ENCODE measurements around the gene SLC22A6. TPM values are rescaled to one million over a fixed set of nuclear protein-coding genes. Genes with fewer than 3 reads are reported as not detected.

SLC22A6 gene
- total RNA-seq, 4 donors from 2014 or later = not detected

DNA sequence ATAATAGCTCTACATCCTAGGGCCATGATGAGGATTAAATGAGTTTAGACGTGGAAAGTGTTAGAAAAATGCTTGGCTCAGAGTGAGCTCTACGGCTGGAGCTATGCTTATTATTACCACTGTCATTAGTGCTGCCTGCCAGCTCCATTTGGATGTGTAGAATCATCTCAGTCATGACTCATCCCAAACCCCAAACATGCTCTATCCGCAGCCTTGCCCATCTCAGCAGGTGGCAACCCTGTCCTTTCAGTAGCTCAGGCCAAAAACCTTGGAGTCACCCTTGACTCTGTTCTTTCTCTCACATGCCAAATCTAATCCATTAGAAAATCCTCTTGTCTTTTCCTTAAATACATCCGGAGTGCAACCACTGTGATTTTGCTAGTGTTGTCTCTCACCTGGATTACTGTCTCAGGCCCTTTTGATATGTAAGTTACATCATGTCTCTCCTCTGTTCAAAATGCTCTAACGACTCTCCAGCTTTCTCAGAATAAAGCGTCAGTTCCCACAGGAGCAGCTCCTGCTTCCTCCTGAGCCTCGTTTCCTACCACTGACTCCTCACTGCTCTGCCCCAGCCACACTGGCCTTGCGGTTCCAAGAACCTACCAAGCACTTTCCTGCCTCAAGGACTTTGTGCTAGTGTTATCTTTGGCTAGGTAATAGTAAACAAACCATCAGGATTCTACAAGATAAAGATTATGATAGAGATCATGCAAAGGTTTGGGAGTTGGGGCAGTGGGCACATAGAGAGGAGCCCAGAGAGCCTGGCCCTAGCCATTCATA lies 53.1 kb downstream of the SLC22A6 start:
- TF ChIP-seq, protein P1, sequence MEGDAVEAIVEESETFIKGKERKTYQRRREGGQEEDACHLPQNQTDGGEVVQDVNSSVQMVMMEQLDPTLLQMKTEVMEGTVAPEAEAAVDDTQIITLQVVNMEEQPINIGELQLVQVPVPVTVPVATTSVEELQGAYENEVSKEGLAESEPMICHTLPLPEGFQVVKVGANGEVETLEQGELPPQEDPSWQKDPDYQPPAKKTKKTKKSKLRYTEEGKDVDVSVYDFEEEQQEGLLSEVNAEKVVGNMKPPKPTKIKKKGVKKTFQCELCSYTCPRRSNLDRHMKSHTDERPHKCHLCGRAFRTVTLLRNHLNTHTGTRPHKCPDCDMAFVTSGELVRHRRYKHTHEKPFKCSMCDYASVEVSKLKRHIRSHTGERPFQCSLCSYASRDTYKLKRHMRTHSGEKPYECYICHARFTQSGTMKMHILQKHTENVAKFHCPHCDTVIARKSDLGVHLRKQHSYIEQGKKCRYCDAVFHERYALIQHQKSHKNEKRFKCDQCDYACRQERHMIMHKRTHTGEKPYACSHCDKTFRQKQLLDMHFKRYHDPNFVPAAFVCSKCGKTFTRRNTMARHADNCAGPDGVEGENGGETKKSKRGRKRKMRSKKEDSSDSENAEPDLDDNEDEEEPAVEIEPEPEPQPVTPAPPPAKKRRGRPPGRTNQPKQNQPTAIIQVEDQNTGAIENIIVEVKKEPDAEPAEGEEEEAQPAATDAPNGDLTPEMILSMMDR (IDR thresholded peaks at IDR 0.05) = no peak
- no peak for TF ChIP-seq POLR2A (IDR thresholded peaks at IDR 0.05)
- H3K4me1 ChIP-seq = peaks cover 0 to 13% (median 0%) of the 10 kb centered on the region in 3 donors
- WGBS, 2 donors = 41 to 49% methylated on average over 7 to 8 of the region's 8 CpGs
- no peak for DNase-seq
- no peaks in the 10 kb centered on the region for H3K36me3 ChIP-seq
- no peak overlapping the region for H3K4me3 ChIP-seq
- H3K9me3 ChIP-seq = no peaks in the 10 kb centered on the region
- H3K27ac ChIP-seq = no peak overlapping the region
- peaks cover 0 to 33% (median 8%) of the 10 kb centered on the region in 4 donors for H3K27me3 ChIP-seq
- intact Hi-C loops (cut with DNase I) = no loop called here

DNA sequence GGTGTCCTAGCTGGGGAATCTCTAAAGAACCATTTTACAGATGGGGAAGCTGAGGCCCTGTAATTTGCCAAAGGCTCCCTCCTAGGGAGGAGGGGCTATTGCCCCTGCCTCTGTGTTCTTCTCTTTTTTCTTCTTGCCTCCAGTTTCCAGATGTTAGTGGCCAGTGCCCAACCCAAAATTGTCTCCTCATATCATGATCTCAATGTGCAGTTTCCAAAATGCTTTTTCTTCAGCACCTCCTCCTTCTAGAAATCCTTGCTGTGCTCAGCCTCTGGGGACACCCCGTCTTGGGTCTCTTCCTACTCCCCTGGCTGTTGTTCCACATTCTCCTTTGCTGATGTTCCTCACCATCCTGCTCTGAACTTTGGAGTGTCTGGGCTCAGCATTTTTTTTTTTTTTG lies 54.1 kb downstream of the SLC22A6 start:
- no peaks in the 10 kb centered on the region for H3K9me3 ChIP-seq
- intact Hi-C loops (cut with DNase I) = no loop called here
- no peak for DNase-seq
- H3K27ac ChIP-seq = no peak overlapping the region
- no peak for TF ChIP-seq POLR2A (IDR thresholded peaks at IDR 0.05)
- TF ChIP-seq, protein P1 (IDR thresholded peaks at IDR 0.05) = no peak
- peaks cover 6 to 43% (median 18%) of the 10 kb centered on the region in 4 donors for H3K27me3 ChIP-seq
- no peak overlapping the region for H3K4me3 ChIP-seq
- WGBS, 2 donors = 18 to 52% methylated on average over 1 of the region's 1 CpG
- no peaks in the 10 kb centered on the region for H3K36me3 ChIP-seq
- H3K4me1 ChIP-seq = peaks cover 0 to 23% (median 10%) of the 10 kb centered on the region in 3 donors

DNA sequence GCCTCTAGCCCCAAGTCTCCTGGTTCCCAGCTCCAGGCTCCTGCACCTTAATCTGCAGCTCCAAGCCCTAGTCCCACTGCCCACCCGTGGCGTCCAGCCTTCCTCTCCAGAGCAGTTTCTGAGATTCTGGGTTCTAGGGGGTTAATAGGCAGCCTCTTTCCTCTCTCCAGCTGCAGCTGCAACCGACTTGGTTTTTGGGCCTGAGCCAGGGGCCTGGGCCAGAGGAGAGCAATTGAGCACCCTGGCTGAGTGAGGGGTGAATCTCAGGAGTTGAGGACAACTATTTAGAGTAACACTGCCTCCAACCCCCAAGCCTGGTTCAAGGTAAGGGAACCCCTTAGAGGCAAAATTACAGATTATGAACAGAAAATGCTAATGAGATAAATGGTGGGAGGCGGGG lies 54.6 kb downstream of the SLC22A6 start:
- no peak for DNase-seq
- H3K36me3 ChIP-seq = no peaks in the 10 kb centered on the region
- no peak for TF ChIP-seq POLR2A (IDR thresholded peaks at IDR 0.05)
- TF ChIP-seq, protein P1 (IDR thresholded peaks at IDR 0.05) = no peak
- no peak overlapping the region for H3K4me3 ChIP-seq
- peaks cover 0 to 28% (median 14%) of the 10 kb centered on the region in 3 donors for H3K4me1 ChIP-seq
- WGBS, 2 donors = 75 to 100% methylated on average over 1 to 2 of the region's 4 CpGs
- no peak overlapping the region for H3K27ac ChIP-seq
- peaks cover 6 to 48% (median 23%) of the 10 kb centered on the region in 4 donors for H3K27me3 ChIP-seq
- no peaks in the 10 kb centered on the region for H3K9me3 ChIP-seq
- intact Hi-C loops (cut with DNase I) = no loop called here

DNA sequence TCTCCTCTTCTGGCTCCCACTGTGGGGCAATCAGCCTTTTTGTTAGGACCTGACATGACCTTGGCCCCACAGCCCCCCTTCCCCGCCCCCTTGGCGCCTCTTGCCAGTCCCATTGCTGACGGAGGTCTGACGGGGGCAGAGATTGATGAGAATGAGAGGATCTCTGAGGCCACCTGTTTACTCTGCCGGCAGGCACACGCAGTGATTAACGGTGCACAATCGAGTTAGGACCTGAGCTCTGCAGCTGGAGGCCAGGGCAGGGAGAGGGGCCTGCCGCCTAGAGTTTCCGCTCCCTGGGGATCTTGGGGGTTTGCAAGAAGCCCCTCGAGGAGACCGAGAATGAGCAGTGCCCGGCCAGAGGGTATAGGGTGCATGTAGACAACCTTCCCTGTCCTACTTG lies 56.8 kb downstream of the SLC22A6 start:
- no peak for DNase-seq
- peaks cover 6 to 69% (median 32%) of the 10 kb centered on the region in 4 donors for H3K27me3 ChIP-seq
- intact Hi-C loops (cut with DNase I) = no loop called here
- 37 to 43% methylated on average over 2 to 9 of the region's 13 CpGs for whole genome bisulfite sequencing, 2 donors
- no peak overlapping the region for H3K4me3 ChIP-seq
- TF ChIP-seq, protein P1 (IDR thresholded peaks at IDR 0.05) = no peak
- no peak for TF ChIP-seq POLR2A (IDR thresholded peaks at IDR 0.05)
- H3K36me3 ChIP-seq = no peaks in the 10 kb centered on the region
- H3K4me1 ChIP-seq = peaks cover 9 to 41% (median 22%) of the 10 kb centered on the region in 3 donors
- H3K27ac ChIP-seq = no peak overlapping the region
- no peaks in the 10 kb centered on the region for H3K9me3 ChIP-seq

- intact Hi-C loops (cut with DNase I) = no loop called here
- H3K4me1 ChIP-seq = peaks cover 9 to 51% (median 22%) of the 10 kb centered on the region in 3 donors
- TF ChIP-seq POLR2A (IDR thresholded peaks at IDR 0.05) = no peak
- TF ChIP-seq, protein P1 (IDR thresholded peaks at IDR 0.05) = no peak
- peak overlapping the region in 2 of 4 donors; percentile 39 to 60 for H3K4me3 ChIP-seq
- H3K36me3 ChIP-seq = no peaks in the 10 kb centered on the region
- H3K9me3 ChIP-seq = no peaks in the 10 kb centered on the region
- H3K27ac ChIP-seq = no peak overlapping the region
- WGBS, 2 donors = 28% methylated on average over 7 of the region's 53 CpGs; no CpG with 5 or more reads in 1 of the 2 donors
- peaks cover 6 to 81% (median 32%) of the 10 kb centered on the region in 4 donors for H3K27me3 ChIP-seq
- DNase-seq = no peak
Measured at GRCh38 chr11:62926680-62927455, 57.9 kb downstream of the SLC22A6 start.
